ENCODE results near the gene SYT8. TPM values are rescaled to one million over a fixed set of nuclear protein-coding genes. Genes with fewer than 3 reads are reported as not detected.

The SYT8 gene
- total RNA-seq, 1 donor: not detected

DNA sequence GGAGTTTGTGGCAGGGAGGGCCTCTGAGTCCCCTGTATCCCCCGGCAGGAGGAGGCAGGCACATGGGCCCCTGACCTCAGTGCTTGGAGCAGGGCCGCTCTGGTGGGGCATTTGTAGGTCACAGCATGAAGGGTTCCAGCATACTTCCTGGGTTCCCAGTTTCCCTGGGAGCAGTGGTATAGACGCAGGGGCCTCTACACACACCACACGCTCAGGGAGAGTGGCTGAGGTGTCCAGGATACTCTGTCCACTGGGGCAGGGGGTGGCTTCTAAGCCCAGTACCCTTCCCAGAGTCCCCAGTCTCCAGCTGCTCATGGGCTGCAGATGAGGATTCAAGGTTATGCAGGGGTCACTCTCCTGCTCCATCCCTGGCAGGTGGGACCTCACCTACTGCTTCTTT is 24.2 kb downstream of the SYT8 start:
- TF ChIP-seq, protein P1, sequence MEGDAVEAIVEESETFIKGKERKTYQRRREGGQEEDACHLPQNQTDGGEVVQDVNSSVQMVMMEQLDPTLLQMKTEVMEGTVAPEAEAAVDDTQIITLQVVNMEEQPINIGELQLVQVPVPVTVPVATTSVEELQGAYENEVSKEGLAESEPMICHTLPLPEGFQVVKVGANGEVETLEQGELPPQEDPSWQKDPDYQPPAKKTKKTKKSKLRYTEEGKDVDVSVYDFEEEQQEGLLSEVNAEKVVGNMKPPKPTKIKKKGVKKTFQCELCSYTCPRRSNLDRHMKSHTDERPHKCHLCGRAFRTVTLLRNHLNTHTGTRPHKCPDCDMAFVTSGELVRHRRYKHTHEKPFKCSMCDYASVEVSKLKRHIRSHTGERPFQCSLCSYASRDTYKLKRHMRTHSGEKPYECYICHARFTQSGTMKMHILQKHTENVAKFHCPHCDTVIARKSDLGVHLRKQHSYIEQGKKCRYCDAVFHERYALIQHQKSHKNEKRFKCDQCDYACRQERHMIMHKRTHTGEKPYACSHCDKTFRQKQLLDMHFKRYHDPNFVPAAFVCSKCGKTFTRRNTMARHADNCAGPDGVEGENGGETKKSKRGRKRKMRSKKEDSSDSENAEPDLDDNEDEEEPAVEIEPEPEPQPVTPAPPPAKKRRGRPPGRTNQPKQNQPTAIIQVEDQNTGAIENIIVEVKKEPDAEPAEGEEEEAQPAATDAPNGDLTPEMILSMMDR (IDR thresholded peaks at IDR 0.05; ENCODE audit: insufficient read depth, low read depth, low read length): no peak
- H3K4me3 ChIP-seq (ENCODE audit: low read depth, low read length): no peak overlapping the region
- no peak for DNase-seq (ENCODE audit: low read depth)

DNA sequence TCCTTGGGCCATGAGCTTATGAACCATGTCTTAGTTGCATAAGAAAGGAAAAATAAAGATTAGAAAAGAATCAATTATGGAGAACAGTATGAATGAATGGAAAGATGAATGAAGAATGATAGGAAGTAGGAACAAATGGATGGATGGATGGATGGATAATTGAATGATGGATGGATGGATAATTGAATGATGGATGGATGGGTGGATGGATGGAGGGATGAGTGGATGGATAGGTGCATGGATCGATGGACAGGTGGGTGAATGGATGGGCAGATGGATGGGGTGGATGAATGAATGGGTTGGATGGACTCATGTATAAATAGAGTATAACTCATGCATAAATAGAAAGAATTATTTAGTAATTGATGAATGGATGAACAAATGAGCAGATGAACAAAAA is 25.3 kb downstream of the SYT8 start:
- no peak for DNase-seq (ENCODE audit: low read depth)
- TF ChIP-seq, protein P1 (IDR thresholded peaks at IDR 0.05; ENCODE audit: insufficient read depth, low read depth, low read length): no peak
- H3K4me3 ChIP-seq (ENCODE audit: low read depth, low read length): no peak overlapping the region

DNA sequence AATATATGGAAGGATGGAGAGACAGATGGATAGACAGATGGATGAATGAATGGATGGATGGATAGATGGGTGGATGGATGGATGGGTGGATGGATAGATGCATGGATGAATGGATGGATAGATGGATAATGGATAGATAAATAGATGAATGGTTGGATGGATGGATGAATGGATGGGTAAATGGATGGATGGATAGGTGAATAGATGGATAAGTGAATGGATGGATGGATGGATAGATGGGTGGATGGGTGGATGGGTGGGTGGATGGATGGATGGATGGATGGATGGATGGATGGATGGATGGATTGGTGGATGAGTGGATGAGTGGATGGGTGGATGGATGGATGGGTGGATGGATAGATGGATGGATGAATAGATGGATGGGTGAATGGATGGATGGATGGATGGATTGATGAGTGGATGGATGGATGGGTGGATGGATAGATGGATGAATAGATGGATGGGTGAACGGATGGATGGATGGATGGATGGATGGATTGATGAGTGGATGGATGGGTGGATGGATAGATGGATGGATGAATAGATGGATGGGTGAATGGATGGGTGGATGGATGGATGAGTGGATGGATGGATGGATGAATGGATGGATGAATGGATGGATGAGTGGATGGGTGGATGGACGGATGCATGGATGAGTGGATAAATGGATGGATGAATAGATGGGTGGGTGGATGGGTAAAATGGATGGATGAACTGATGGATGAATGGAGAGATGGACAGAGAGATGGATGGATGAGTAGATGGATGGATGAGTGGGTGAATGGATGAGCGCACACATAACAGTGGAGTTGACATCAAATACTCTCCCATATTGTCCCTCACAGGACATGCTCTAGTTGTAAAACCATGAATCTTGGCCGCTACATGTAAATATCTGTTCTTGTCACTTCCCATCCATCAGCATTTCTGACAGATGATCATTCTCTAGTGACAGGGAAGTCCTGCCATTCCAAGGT is 26.9 kb downstream of the SYT8 start:
- DNase-seq (ENCODE audit: low read depth): no peak
- no peak overlapping the region for H3K4me3 ChIP-seq (ENCODE audit: low read depth, low read length)
- TF ChIP-seq, protein P1 (IDR thresholded peaks at IDR 0.05; ENCODE audit: insufficient read depth, low read depth, low read length): no peak

DNA sequence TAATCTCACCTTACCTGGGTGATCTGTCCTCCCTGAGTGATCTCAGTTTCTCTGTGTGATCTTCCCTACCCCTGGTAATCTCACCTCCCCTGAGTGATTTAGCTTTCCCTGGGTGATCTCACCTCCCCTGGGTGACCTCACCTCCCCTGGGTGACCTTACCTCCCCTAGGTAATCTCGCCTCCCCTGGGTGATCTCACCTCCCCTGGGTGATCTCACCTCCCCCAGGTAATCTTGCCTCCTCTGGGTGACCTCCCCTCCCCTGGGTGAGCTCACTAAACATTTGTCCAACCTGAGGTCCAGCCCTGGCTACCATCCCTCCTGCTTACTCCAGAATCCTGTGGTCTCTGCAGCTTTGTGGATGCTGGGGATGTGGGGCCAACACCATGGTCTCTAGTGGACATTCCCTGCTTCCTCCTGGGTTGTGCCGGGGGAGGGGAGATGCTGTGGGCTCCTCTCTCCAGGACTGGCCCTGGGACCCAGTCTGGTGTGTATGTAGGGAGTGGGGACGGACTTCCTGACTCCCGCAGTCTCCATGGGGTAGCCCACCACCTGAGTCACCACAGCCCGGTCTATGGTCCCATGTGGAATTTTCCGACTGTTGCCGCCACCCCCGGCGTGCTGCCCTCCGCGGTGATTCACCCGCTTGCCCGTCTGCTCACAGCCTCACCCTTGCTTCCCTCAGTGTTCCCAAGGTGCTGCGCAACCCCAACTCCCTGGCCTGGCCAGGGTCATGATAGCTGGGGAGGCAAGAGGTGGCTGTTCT is 28.0 kb downstream of the SYT8 start:
- peak; percentile 70 for DNase-seq (ENCODE audit: low read depth)
- TF ChIP-seq, protein P1 (IDR thresholded peaks at IDR 0.05; ENCODE audit: insufficient read depth, low read depth, low read length): no peak
- H3K4me3 ChIP-seq (ENCODE audit: low read depth, low read length): no peak overlapping the region

DNA sequence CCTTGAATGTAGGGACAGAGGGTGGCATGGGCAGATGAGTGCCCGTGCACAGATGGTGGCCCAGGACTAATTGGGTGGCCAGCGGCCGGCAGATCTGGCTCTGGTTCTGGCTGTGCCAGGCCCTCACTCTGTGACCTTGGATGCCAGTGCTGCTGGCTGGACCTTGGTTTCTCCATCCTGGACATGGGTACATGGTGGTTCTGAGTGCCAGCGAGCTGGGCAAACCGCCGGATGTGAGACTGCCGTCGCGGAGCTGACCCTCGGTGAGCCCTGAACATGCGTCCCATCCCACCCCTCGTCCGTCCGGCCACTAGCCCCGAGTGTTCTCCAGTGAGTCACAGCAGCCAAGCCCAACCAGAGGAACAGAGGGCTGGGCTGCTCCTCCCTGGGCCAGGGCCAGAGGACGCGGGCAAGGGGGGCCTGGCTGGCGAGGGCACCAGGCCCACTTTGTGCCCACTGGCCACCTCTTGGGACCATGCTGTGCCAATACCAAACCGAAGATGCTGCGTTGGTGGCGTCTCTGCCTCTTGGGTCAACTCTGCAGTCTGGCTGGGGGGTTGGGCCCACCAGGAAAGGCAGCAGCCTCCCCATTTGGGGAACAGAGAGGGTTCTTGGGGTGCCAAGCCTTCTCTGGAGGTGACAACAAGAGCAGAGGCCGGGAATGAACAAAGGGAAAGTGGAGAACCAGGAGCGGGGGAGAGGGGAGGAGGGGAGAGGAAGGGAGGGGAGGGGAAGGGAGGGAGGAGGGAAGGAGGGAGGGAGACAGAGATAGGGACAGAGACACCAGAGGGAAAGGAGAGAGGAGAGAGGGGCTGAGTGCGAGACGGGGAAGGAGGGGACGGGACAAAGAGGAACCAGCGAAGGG is 28.8 kb downstream of the SYT8 start:
- peak; percentile 94 for DNase-seq (ENCODE audit: low read depth)
- TF ChIP-seq, protein P1 (IDR thresholded peaks at IDR 0.05; ENCODE audit: insufficient read depth, low read depth, low read length): no peak
- H3K4me3 ChIP-seq (ENCODE audit: low read depth, low read length): peak overlapping the region; percentile 46

DNA sequence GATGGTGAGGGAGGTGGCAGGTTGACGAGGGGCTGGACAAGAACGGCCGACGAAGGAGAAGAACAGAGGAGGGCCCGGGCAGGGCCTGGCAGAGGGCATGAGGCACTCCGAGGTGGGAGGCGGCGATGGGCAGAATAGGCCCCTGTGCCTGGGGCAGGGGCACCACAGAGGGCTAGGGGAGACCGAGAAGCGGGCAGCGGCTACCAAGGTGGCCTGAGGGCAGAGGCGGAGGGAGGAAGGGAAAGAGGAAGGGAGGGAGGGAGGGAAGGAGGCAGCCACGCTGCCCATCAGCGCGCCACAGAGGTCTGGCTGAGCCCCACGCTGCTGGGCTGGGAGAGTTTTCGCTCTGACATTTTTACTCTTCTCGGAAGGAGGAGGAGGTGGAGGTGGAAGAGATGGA is 29.4 kb downstream of the SYT8 start:
- H3K4me3 ChIP-seq (ENCODE audit: low read depth, low read length): peak overlapping the region; percentile 46
- TF ChIP-seq, protein P1 (IDR thresholded peaks at IDR 0.05; ENCODE audit: insufficient read depth, low read depth, low read length): no peak
- DNase-seq (ENCODE audit: low read depth): no peak
